Keratinocyte (primary cell): ENCODE measurements around the gene CALCR. TPM values are rescaled to one million over a fixed set of nuclear protein-coding genes. Genes with fewer than 3 reads are reported as not detected.

Experiments
- DNase-seq: peaks from one replicate; pipeline ENCODE4 v3.0.0-alpha.2; 2011; ENCODE audit warnings: low read depth, missing footprints, low spot score
- FAIRE-seq: peaks from 2 replicates; lab custom pipeline; 2011; peaks lifted over from hg19 to GRCh38; lab: Jason Lieb, UNC
- H2AFZ ChIP-seq: 2 replicates; pipeline ENCODE4 v1.6.0; 2012; ENCODE audit warnings: low read length, control low read depth, inconsistent platforms; ENCODE audit not compliant: control insufficient read depth
- H3K27ac ChIP-seq: 2 replicates; pipeline ENCODE4 v1.5.1; 2011; ENCODE audit warnings: low read length; ENCODE audit not compliant: control insufficient read depth, insufficient read depth
- H3K27me3 ChIP-seq: 3 replicates; pipeline ENCODE4 v1.6.0; 2011; ENCODE audit warnings: low read length; ENCODE audit not compliant: control insufficient read depth, insufficient read depth; ENCODE audit errors: extremely low read depth
- H3K36me3 ChIP-seq, 2 experiments: 2 replicates in 1 of 2; 3 replicates in 1 of 2; pipeline ENCODE4 v1.5.1; 2011; ENCODE audit warnings: low read length in 2 of 2, mild to moderate bottlenecking in 1 of 2; ENCODE audit not compliant: control insufficient read depth in 2 of 2, insufficient read depth in 2 of 2; ENCODE audit errors: extremely low read depth in 1 of 2
- H3K4me1 ChIP-seq: 3 replicates; pipeline ENCODE4 v1.5.1; 2011; ENCODE audit warnings: low read length; ENCODE audit not compliant: control insufficient read depth, insufficient read depth; ENCODE audit errors: extremely low read depth
- H3K4me2 ChIP-seq: 3 replicates; pipeline ENCODE4 v1.6.0; 2011; ENCODE audit warnings: low read depth, low read length; ENCODE audit not compliant: control insufficient read depth, insufficient read depth; ENCODE audit errors: extremely low read depth
- H3K4me3 ChIP-seq, 3 experiments: fragments of 200-600 bp in 1 of 3; sonication (generic) in 1 of 3; 2 replicates in 2 of 3; 3 replicates in 1 of 3; pipeline ENCODE4 v1.5.1; 2011 to 2016; ENCODE audit warnings: low read length in 3 of 3, mild to moderate bottlenecking in 3 of 3, control low read depth in 2 of 3, inconsistent platforms in 1 of 3, low read depth in 1 of 3, mixed read lengths in 1 of 3, mixed run types in 1 of 3, moderate library complexity in 1 of 3; ENCODE audit not compliant: control insufficient read depth in 2 of 3, insufficient read depth in 2 of 3; ENCODE audit errors: extremely low read depth in 1 of 3
- H3K79me2 ChIP-seq: 2 replicates; pipeline ENCODE4 v1.6.0; 2012; ENCODE audit warnings: low read length; ENCODE audit not compliant: control insufficient read depth, insufficient read depth
- H3K9ac ChIP-seq: 3 replicates; pipeline ENCODE4 v1.6.0; 2011; ENCODE audit warnings: low read length; ENCODE audit not compliant: control insufficient read depth, insufficient read depth; ENCODE audit errors: extremely low read depth
- H3K9me1 ChIP-seq: 3 replicates; pipeline ENCODE4 v1.6.0; 2011; ENCODE audit warnings: low read length; ENCODE audit not compliant: control insufficient read depth, insufficient read depth; ENCODE audit errors: extremely low read depth
- H3K9me3 ChIP-seq: 2 replicates; pipeline ENCODE4 v1.5.1; 2012; ENCODE audit warnings: low read depth, low read length; ENCODE audit not compliant: control insufficient read depth
- H4K20me1 ChIP-seq: 3 replicates; pipeline ENCODE4 v1.6.0; 2011; ENCODE audit warnings: low read length; ENCODE audit not compliant: control insufficient read depth, insufficient read depth; ENCODE audit errors: extremely low read depth
- EZH2 ChIP-seq: IDR thresholded peaks from one replicate; pipeline ENCODE4 v1.6.1; 2012; ENCODE audit warnings: inconsistent platforms, mild to moderate bottlenecking, low read length, moderate library complexity
- dilution Hi-C: fragments of 300-500 bp; cut with MboI; formaldehyde crosslinking; loops from one replicate; pipeline ENCODE4 v1.7.0; 2020; ENCODE audit warnings: low sequenced_read_pairs; ENCODE audit not compliant: extremely low pct_ligation_motif_present
- polyA plus RNA-seq, 5 experiments: library from polyadenylated mRNA; depleted of rRNA in 3 of 5; stranded (reverse) in 3 of 5; stranded (forward) in 1 of 5; unstranded in 1 of 5; fragments of >200 nt; gene quantifications; 1 replicate in 1 of 5; 2 replicates in 3 of 5; 3 replicates in 1 of 5; pipeline versions ENCODE4 v1.2.1 to v1.2.3, GENCODE V29; 2011 to 2012; ENCODE audit warnings: missing spikeins in 2 of 5, low read depth in 1 of 5, low replicate concordance in 1 of 5
- TF ChIP-seq, protein P1 (sequence below), 3 experiments: IDR thresholded peaks in 1 of 3; conservative IDR thresholded peaks in 1 of 3; optimal IDR thresholded peaks in 1 of 3; 2 replicates in 2 of 3; 3 replicates in 1 of 3; pipeline versions ENCODE3 to v1.5.1; 2011; ENCODE audit warnings: low read length in 3 of 3, mild to moderate bottlenecking in 3 of 3, moderate library complexity in 2 of 3, control low read depth in 1 of 3, inconsistent platforms in 1 of 3; ENCODE audit not compliant: insufficient read depth in 2 of 3; ENCODE audit errors: extremely low read depth in 1 of 3

The CALCR gene
- polyA plus RNA-seq, 1 donor (not counting 4 experiments of a cell fraction or from before 2014, with no cell fraction given): not detected

DNA sequence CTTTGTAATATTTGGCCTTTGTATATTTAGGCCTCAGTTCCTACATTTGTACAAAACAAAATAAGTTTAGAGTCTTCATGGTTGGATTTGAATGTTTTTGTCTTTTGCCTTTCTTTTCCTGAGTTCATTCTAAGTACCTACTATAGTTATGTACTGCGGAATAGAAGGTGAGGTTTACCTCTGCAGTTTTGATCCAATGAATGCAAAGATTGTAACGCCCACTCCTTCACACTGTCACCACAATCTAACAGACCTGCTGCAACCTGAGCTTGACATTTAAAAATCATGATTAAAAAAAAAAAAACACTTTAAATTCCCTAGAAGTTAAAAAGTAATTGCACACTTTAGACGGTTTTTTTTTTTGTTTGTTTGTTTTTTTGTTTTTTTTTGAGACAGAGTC is 145.0 kb downstream of the CALCR start:
- Histone ChIP-seq H3K36me3 (no peaks in the 10 kb centered on the region), H4K20me1 (no peaks in the 10 kb centered on the region), H3K4me3 (no peak overlapping the region), H3K4me2 (no peak overlapping the region), H3K27me3 (peaks cover 4% of the 10 kb centered on the region), H3K9me3 (no peaks in the 10 kb centered on the region), H3K9me1 (no peaks in the 10 kb centered on the region), H3K9ac (no peak overlapping the region), H3K27ac (no peak overlapping the region), H2AFZ (no peak overlapping the region), H3K4me1 (no peaks in the 10 kb centered on the region), H3K79me2 (no peaks in the 10 kb centered on the region)
- no peak for TF ChIP-seq EZH2
- TF ChIP-seq, protein P1, sequence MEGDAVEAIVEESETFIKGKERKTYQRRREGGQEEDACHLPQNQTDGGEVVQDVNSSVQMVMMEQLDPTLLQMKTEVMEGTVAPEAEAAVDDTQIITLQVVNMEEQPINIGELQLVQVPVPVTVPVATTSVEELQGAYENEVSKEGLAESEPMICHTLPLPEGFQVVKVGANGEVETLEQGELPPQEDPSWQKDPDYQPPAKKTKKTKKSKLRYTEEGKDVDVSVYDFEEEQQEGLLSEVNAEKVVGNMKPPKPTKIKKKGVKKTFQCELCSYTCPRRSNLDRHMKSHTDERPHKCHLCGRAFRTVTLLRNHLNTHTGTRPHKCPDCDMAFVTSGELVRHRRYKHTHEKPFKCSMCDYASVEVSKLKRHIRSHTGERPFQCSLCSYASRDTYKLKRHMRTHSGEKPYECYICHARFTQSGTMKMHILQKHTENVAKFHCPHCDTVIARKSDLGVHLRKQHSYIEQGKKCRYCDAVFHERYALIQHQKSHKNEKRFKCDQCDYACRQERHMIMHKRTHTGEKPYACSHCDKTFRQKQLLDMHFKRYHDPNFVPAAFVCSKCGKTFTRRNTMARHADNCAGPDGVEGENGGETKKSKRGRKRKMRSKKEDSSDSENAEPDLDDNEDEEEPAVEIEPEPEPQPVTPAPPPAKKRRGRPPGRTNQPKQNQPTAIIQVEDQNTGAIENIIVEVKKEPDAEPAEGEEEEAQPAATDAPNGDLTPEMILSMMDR (optimal IDR thresholded peaks at IDR 0.05 in 1 of 3, IDR thresholded peaks at IDR 0.05 in 1 of 3, conservative IDR thresholded peaks at IDR 0.05 in 1 of 3; ENCODE audit: extremely low read depth in 1 of 3, insufficient read depth in 2 of 3, low read length in 3 of 3): no peak
- FAIRE-seq (no peak), DNase-seq (no peak)
- dilution Hi-C loops: loop anchor here (25.0 kb wide), 1 partner anchor 108 kb away; no protein-coding TSS in a partner anchor

DNA sequence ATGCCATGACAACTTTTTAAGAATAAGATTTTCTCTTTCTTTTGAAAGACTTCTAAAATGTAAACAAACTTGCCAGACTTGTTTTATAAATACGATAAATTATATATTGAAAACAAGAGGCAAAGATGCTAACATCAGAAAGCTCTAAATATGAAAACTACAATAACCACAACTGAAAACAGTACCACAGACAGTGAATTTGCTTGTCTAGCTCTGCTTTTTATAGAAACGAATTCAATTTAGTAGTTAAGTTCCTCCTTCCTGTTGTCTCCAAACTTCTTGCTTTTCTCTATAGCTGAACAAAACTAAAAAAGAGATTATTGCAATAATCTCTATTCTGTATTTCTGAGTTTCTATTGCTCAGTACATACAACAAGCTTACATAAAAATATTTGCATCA is 147.4 kb downstream of the CALCR start:
- FAIRE-seq (no peak), DNase-seq (no peak)
- Histone ChIP-seq H2AFZ (no peak overlapping the region), H3K4me3 (no peak overlapping the region), H3K27ac (no peak overlapping the region), H3K36me3 (no peaks in the 10 kb centered on the region), H4K20me1 (no peaks in the 10 kb centered on the region), H3K27me3 (peaks cover 4% of the 10 kb centered on the region), H3K79me2 (no peaks in the 10 kb centered on the region), H3K9me1 (no peaks in the 10 kb centered on the region), H3K9me3 (no peaks in the 10 kb centered on the region), H3K4me1 (no peaks in the 10 kb centered on the region), H3K4me2 (no peak overlapping the region), H3K9ac (no peak overlapping the region)
- dilution Hi-C loops: loop anchor here (25.0 kb wide), 1 partner anchor 110 kb away; no protein-coding TSS in a partner anchor
- TF ChIP-seq EZH2: no peak
- TF ChIP-seq, protein P1 (optimal IDR thresholded peaks at IDR 0.05 in 1 of 3, IDR thresholded peaks at IDR 0.05 in 1 of 3, conservative IDR thresholded peaks at IDR 0.05 in 1 of 3; ENCODE audit: extremely low read depth in 1 of 3, insufficient read depth in 2 of 3, low read length in 3 of 3): no peak
